CD4-positive, alpha-beta T cell treated with Interferon gamma for 1 hour (primary cell): ENCODE measurements around the gene PPP1R7.
A peak's percentile ranks its signal among the peaks of the same experiment; 100 is the strongest.

Experiments
- DNase-seq: peaks from one replicate; pipeline ENCODE4 v3.0.0-alpha.2; 2020

PPP1R7 gene

DNA sequence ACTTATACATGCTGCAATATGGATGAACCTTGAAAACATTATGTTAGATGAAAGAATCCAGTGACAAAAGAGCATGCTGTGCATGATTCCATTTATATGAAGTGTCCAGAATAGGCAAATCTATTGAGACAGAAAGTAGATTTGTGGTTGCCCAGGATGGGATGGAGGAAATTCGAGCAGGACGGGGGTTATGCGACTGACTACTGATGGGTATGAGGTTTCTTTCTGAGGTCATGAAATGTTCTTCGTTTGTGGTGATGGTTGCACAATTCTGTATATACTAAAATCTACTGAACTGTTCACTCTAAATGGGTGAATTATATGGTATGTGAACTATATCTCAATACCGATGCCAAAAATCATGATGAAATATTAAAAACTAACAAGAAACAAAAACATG, 29.3 kb upstream of the PPP1R7 start:
- DNase-seq: no peak

GRCh38 chr2:241122376-241123002, 27.8 kb upstream of the PPP1R7 start:
- no peak for DNase-seq

GRCh38 chr2:241123816-241124536, 26.3 kb upstream of the PPP1R7 start:
- peak; percentile 35 for DNase-seq

DNA sequence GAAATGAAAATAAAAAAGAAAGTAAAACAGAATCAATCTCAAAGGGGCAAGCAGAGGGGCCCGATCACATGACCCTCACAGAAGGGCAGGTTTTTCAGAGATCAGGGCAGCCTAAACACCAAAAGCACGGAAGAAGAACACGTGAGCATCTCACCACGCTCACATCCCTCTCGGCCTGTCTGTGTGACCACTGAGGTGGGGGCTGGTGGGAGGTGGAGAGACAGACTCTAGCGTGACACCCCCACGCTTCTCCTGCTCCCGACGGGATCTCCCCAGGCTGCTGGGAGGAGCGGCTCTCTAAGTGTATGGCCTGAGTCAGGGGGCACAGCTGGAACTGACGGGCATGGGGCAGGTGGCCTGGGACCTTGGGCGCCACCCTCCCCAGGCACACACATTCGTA, 24.6 kb upstream of the PPP1R7 start:
- DNase-seq: no peak

DNA sequence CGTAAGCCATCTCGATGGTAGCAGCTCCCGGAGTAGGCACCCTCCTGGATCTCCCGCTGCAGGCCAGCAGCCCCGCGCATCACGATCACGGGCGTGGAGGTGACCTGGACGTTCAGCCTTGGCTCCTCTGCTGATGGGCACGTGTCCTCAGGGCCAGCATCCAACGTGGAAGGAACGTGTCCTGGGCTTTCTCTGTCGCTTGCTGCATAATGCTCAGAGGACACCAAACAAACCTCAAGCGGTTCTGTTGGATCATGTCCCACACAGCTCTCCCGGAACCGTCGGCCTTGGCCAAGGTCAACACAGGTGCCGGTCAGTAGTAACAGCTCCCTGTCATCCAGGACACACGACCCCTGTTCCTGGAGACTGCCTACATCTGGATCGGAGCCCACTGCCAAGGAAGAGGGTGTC, 24.1 kb upstream of the PPP1R7 start:
- DNase-seq: no peak

DNA sequence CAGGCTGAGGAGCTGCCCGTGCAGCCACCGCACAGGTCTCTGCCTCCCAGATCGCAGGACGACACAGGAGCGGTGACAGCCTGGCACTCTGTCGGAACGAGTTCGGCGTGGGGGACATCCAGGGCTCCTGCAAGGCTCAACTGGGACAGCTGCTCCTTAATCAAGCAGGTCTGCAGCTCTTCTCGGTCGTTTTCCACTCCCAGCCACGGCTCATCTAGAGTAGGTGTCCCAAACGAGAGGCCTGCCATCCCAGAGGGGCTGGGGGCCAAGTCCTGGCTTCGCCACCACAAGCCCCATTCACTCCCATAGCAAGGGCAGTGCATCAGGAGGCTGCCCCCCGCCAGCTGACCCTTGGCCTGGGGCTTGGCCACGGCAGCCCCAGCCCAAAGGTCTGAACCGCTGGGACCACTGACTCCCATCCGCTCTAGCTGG, 23.5 kb upstream of the PPP1R7 start:
- DNase-seq: no peak

DNA sequence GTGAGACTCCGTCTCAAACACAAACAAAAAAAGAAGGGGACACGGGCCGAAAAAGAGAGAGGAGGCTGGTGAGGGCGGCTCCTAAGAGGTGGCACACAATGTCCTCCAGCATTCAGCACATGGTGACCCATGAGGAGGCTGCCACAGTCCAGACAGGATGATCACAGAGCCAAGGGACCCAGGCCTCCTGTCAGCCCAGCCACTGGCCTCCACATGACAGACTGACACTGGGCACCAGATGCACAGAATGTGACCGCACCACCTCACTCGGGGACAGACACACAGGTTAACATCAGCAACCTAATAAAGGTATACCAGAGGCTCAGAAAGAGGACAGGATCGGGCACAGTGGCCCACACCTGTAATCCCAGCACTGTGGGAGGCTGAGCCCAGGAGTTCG, 22.0 kb upstream of the PPP1R7 start:
- DNase-seq: no peak

- DNase-seq: no peak
Measured at GRCh38 chr2:241129086-241129871, 21.0 kb upstream of the PPP1R7 start.

- no peak for DNase-seq
Measured at GRCh38 chr2:241130316-241130715, 20.0 kb upstream of the PPP1R7 start.

DNA sequence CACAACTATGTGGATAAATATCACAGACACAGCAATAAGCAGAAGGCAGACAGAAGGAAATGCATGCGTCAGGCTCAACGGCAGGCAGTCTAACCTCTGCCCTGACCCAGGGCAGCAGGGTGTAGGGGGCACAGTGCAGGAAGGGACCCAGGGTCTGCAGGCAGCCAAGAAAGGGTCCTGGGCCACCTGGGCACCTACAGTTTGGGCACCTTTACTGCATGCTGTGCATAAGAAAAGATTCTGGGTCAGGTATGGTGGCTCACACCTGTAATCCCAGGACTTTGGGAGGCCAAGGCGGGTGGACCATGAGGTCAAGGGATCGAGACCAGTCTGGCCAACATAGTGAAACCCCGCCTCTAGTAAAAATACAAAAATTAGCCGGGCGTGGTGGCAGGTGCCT, 18.7 kb upstream of the PPP1R7 start:
- DNase-seq: no peak

DNA sequence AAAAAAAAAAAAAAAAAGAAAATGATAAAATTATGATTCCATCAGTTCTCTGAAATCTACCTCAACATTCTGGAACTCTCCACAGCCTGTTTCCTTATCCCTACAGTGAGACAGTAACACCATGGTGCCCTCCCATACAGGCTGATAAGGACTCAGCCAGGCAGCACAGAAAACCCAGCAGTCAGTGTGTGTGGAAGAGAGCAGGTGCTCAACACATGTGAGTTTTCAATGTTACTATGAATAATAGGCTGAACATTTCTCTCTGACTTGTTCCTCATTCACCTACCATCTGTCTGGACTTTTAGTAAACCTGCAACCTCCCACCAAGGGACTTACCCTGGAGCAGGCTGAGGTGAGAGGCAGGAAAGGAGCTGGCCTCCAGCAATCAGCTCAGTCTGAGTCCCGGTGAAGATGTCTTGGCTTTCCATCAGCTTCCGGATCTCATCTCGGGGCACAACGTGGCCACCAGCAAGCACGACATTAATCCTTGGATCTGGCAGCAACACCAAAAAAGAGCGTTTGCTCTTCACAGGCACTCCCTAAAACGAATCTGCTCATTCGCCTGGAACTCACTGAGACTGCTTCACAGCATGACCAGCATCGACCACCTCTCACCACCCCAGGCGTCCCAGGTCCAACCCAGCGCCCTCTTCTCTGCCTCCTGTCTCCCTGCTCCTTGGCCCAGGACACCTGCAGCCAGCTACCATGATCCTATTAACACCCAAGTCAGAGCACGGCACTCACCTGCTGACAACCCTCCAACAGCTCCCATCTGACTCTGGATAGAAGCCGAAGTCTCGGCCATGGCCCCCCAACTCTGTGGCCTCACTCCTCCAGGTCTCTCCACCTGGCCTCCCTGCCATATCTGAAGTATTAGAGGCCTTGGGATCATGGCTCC, 17.5 kb upstream of the PPP1R7 start:
- DNase-seq: no peak

DNA sequence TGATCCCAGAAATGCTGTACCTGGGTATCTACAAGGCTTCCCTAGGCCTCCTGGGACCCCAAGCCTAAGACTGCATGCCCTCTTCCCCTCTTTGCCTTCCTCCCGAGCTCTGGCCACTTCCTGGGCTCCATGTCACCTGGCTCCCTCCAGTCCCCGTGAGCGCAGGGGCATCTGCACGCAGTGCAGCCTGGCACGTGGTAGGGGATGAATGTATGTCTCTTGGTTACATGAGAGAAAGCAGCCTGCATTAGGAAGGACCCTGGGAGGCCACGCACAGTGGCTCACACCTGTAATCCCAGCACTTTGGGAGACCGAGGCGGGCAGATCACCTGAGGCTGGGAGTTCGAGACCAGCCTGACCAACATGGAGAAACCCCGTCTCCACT, 16.8 kb upstream of the PPP1R7 start:
- no peak for DNase-seq

- no peak for DNase-seq
Measured at GRCh38 chr2:241134711-241135110, 15.6 kb upstream of the PPP1R7 start.

GRCh38 chr2:241135737-241136136, 14.5 kb upstream of the PPP1R7 start:
- no peak for DNase-seq

DNA sequence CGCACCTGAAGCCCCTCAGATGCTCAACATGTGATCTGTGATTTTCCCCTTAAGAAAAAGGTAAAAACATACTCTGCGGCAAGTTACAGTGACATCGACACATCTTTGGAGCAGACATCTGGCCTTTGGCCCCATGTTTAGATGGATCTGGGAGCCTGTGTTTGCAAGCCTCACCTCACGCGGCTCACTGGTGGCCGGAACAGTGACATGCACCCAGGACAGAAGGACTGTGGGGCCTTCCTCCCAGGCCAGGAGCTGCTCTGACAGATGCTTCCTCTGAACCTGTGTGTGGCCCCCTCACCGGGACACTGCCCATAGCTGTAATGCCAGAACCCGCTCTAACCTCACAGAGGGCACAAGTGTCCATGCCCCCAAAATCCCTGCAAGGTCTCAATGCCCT, 14.1 kb upstream of the PPP1R7 start:
- DNase-seq: no peak

DNA sequence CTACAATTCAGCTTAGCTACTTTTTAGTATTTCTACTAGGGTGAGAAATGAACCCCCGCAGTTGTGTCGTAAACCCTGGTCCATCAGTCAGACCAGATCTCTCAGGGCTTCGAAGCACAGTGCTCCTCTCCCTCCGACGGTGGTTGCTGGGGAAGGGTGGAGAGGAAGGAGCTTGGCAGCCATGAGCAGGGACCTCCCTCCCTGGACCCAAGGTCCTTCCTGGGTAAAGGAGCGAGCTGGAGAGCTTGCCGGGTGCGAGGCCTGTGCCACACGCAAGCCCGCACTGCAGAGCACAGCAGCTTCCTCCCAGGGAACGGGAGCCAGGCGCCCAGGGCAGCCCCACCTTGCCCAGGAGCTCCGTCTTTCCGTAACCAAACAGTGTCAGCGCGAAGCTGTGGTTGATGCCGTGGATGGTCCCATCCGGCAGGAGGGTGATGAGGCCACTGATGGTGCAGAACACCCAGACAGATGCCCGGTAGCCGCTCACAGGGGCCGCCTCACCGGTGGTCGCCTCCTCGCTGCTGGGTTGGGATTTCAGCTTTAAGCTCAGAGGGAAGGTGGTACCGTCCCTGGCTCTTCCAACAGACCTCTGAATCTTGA, 13.5 kb upstream of the PPP1R7 start:
- DNase-seq: no peak

- no peak for DNase-seq
Measured at GRCh38 chr2:241137276-241138190, 12.7 kb upstream of the PPP1R7 start.

DNA sequence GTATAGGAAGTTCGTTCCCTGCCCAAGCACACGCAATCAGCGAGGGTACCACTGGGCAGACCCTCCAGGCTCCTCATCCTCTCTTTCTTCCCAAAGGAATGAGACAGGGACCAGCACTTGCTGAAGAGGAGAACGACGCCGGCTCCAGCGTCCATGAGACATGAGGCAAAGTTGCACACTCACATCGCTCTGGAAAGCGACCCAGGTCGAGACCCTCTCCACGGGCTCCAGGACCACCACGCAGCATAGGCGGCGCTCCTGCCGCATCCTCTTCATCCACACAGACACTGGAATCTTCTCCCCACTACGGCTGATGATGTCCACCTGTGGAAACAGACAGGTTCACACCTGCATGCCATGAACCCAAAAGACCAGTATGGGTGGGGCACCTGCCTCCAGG, 11.8 kb upstream of the PPP1R7 start:
- DNase-seq: no peak

DNA sequence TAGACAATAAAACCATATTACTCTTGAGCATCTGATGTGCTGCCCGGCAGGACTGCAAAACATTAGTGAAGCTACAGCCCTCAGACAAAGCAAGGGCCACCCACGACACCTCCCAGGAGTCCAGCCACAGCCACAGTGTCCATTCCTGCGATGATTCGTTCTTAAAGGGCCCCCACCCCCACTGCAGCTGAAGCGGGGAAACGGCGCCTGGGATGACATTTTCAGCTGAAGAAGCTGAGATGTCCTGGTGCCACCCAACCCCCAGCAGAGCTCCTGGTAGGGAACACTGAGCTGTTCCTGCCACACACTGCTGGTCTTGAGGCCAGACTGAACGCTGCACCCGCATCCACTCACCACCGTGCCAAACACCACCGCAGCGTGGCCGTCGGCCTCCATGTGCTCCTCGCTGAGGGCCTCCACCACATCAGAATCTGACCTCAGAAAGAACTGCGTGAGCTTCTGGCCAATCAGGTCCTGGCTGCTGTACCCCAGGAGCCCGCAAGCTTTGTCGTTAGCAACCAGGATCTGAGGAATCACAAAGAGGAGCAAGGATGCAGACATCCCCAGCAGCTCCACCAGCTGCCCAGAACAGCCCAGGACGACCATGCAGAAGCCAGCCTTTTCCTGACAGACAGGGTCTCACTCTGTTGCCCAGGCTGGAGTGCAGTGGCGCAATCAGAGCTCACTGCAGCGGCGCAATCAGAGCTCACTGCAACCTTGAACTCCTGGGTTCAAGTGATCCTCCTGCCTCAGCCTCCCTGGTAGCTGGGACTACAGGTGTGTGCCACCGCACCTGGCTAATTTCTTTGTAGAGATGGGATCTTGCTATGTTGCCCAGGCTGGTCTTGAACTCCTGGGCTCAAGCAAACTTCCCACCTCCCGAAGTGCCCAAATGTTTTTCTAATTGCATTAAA, 10.5 kb upstream of the PPP1R7 start:
- no peak for DNase-seq

- no peak for DNase-seq
Measured at GRCh38 chr2:241140445-241140840, 9.8 kb upstream of the PPP1R7 start.
